K562 (cell line): ENCODE data around the gene DEPDC1B.

Experiments
- CTCF ChIP-seq, 3 experiments: IDR thresholded peaks in 2 of 3; conservative IDR thresholded peaks in 1 of 3; 2 replicates each; pipeline ENCODE4 v1.5.1; 2011 to 2012; ENCODE audit warnings: low read length in 3 of 3, mild to moderate bottlenecking in 3 of 3, control low read depth in 2 of 3, improper control_type of control experiment in 1 of 3, inconsistent platforms in 1 of 3, low read depth in 1 of 3, mixed read lengths in 1 of 3, moderate library complexity in 1 of 3; ENCODE audit not compliant: insufficient read depth in 2 of 3
- EP300 ChIP-seq: IDR thresholded peaks from 2 replicates; pipeline ENCODE4 v1.6.1; 2012; ENCODE audit warnings: low read length, improper control_type of control experiment
- ETV6 ChIP-seq, 3 experiments: fragments of 150-350 bp in 1 of 3; sonication (generic) in 1 of 3; formaldehyde crosslinking in 1 of 3; IDR thresholded peaks; 2 replicates each; pipeline versions ENCODE4 v1.6.1 to v1.8.0; 2014 to 2022; ENCODE audit warnings: borderline replicate concordance in 2 of 3, low read depth in 2 of 3, antibody characterized with exemption in 1 of 3, low read length in 1 of 3, mild to moderate bottlenecking in 1 of 3, missing genetic modification reagents in 1 of 3
- FOXK2 ChIP-seq, 2 experiments: fragments of 450-650 bp; IDR thresholded peaks in 1 of 2; conservative IDR thresholded peaks in 1 of 2; 2 replicates each; pipeline ENCODE4 v1.6.1; 2016; ENCODE audit warnings: low read depth in 2 of 2, mild to moderate bottlenecking in 1 of 2
- GTF2B ChIP-seq: IDR thresholded peaks from 2 replicates; pipeline ENCODE4 v1.6.1; 2011; ENCODE audit not compliant: insufficient read length; ENCODE audit errors: extremely low read depth
- MXI1 ChIP-seq: IDR thresholded peaks from 2 replicates; pipeline ENCODE4 v1.6.1; 2011; ENCODE audit warnings: low read depth, mild to moderate bottlenecking, improper control_type of control experiment, low read length
- NFRKB ChIP-seq: fragments of 450-650 bp; IDR thresholded peaks from 2 replicates; pipeline ENCODE4 v1.6.1; 2016; ENCODE audit warnings: low read depth
- PHB ChIP-seq: fragments of 250-450 bp; sonication (Bioruptor Pico); IDR thresholded peaks from 2 replicates; pipeline ENCODE4 v1.5.0; 2021
- THAP12 ChIP-seq: fragments of 250-450 bp; sonication (Bioruptor Pico); IDR thresholded peaks from 2 replicates; pipeline ENCODE4 v1.9.0; 2021; ENCODE audit warnings: mild to moderate bottlenecking, inconsistent platforms
- ZNF318 ChIP-seq, 2 experiments: fragments of 450-650 bp; IDR thresholded peaks; 2 replicates each; pipeline ENCODE4 v1.6.1; 2016; ENCODE audit warnings: mild to moderate bottlenecking in 2 of 2, borderline replicate concordance in 1 of 2, low read depth in 1 of 2, moderate library complexity in 1 of 2
- ZNF444 ChIP-seq: fragments of 250-450 bp; sonication (Bioruptor Pico); IDR thresholded peaks from 2 replicates; pipeline ENCODE4 v1.4.0; 2020; ENCODE audit warnings: mild to moderate bottlenecking, moderate library complexity
- ZNF586 ChIP-seq: fragments of 450-650 bp; formaldehyde crosslinking; conservative IDR thresholded peaks from 2 replicates; pipeline ENCODE4 v1.4.0; 2020; ENCODE audit warnings: mild to moderate bottlenecking, moderate library complexity

- TF ChIP-seq PHB (CRISPR knock-in tag) (no peak), ZNF444 (CRISPR knock-in tag) (no peak), FOXK2 (conservative IDR thresholded peaks at IDR 0.05 in 1 of 2, IDR thresholded peaks at IDR 0.05 in 1 of 2; ENCODE audit: low read depth in 2 of 2) (no peak), ZNF318 (IDR thresholded peaks at IDR 0.05; ENCODE audit: borderline replicate concordance in 1 of 2, low read depth in 1 of 2) (no peak), NFRKB (no peak), ETV6 (IDR thresholded peaks at IDR 0.05; ENCODE audit: borderline replicate concordance in 1 of 2, low read depth in 2 of 2, low read length in 1 of 2) (no peak), ETV6 (CRISPR knock-in tag; IDR thresholded peaks at IDR 0.05; ENCODE audit: borderline replicate concordance) (no peak), EP300 (no peak), CTCF (IDR thresholded peaks at IDR 0.05 in 2 of 3, conservative IDR thresholded peaks at IDR 0.05 in 1 of 3; ENCODE audit: insufficient read depth in 2 of 3, low read depth in 1 of 3, low read length in 3 of 3) (no peak), GTF2B (no peak), MXI1 (no peak), THAP12 (CRISPR knock-in tag) (no peak), ZNF586 (CRISPR knock-in tag) (no peak)
These were observed 95.2 kb downstream of the DEPDC1B start for GRCh38 chr5:60604771-60605170.
